Amygdala (tissue), 56 donors: ENCODE data around the gene ZNF26.
"Not testable (repeated sequence)": the region's sequence is repeated elsewhere in the genome, so short reads cannot be mapped to it uniquely, and the experiment has no call there.

Source experiments
- DNase-seq, 56 donors: peaks; one replicate each; lab custom pipeline; 2025; lab: John Stamatoyannopoulos, UW

The ZNF26 gene, protein sequence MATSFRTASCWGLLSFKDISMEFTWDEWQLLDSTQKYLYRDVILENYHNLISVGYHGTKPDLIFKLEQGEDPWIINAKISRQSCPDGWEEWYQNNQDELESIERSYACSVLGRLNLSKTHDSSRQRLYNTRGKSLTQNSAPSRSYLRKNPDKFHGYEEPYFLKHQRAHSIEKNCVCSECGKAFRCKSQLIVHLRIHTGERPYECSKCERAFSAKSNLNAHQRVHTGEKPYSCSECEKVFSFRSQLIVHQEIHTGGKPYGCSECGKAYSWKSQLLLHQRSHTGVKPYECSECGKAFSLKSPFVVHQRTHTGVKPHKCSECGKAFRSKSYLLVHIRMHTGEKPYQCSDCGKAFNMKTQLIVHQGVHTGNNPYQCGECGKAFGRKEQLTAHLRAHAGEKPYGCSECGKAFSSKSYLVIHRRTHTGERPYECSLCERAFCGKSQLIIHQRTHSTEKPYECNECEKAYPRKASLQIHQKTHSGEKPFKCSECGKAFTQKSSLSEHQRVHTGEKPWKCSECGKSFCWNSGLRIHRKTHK

DNA sequence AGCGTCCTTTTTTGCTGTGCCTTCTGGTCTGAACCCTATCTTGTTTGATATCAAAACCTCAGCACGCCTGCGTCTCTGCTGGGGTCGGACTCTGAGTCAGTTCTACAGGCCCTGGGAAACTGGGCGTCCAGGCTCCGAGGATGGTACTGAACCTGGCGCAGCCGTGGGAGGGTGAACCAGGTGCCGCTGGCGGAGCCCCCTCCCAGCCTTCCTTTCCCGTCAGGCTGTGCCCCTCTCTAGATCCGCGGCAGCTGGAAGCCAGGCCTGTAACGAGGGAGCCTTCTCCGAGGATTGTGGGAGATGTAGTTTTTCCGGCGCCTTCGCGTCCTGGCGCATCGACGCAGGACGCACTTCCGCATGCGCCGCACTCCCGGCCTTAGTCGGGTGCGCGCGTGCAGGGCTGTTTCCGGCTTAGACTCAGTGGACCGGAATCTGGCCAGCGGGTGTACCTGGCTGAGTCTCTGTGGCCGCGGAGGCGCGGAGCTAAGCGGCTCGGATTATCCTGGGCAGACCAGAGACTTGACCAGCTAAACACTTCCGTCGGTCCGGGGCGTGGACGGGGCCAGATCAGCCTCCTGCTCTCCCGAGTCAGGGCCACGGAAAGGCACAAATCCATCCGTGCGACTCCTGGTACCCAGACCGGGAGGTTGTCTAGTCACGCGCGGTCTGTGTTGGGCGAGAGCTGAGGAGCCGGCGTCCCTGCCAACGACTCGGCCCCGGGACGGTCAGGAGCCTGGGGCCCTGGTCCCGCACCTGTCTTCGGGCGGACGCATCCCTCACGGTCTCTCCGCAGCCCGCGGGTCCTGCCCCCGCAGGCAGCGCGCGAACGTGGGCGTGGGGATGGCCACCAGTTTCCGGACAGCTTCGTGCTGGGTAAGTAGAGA, at the start of gene ZNF26:
Gene ZNF26, plus strand, starts transcription at position 367 of the 884 bp plus-strand sequence. Its CDS starts 474 bp downstream, at position 841.
- DNase-seq = peak; percentile 33 to 95 (median 86)

DNA sequence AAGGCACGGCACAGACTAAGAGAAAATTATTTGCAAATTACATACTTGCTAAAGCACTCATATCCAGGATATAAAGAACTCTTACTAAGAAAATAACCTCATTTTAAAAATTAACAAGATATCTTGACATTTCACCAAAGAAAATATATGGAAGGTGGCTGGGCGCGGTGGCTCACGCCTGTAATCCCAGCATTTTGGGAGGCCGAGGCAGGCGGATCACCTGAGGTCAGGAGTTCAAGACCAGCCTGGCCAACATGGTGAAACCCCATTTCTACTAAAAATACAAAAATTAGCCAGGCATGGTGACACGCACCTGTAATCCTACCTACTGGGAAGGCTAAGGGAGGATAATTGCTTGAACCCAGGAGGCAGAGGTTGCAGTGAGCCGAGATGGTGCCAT, 49.2 kb upstream of the ZNF26 start:
- not testable (repeated sequence) for DNase-seq

DNA sequence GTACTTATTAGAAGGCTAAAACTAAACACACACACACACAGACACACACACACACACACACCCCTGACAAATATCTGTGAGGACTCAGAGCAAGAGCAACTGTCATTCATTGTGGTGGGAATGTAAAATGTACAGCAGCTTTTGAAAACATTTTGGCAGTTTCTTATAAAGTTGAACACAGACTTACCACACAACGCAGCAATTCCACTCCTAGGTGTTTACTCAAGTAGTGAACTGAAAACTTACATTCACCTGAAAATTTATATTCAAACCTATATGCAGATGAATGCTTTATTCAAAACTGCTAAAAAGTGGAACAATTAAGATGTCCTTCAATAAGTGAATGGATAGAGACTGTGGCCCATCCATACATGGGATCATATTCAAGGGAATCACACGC, 48.7 kb upstream of the ZNF26 start:
- DNase-seq = no peak

DNA sequence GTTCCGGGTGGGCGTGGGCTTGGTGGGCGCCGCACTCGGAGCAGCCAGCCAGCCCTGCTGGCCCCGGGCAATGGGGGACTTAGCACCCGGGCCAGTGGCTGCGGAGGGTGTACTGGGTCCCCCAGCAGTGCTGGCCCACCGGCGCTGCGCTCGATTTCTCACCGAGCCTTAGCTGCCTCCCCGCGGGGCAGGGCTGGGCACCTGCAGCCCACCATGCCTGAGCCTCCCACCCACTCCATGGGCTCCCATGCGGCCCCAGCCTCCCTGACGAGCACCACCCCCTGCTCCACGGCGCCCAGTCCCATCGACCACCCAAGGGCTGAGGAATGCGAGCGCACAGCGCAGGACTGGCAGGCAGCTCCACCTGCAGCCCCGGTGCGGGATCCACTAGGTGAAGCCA, 47.4 kb upstream of the ZNF26 start:
- not testable (repeated sequence) for DNase-seq

DNA sequence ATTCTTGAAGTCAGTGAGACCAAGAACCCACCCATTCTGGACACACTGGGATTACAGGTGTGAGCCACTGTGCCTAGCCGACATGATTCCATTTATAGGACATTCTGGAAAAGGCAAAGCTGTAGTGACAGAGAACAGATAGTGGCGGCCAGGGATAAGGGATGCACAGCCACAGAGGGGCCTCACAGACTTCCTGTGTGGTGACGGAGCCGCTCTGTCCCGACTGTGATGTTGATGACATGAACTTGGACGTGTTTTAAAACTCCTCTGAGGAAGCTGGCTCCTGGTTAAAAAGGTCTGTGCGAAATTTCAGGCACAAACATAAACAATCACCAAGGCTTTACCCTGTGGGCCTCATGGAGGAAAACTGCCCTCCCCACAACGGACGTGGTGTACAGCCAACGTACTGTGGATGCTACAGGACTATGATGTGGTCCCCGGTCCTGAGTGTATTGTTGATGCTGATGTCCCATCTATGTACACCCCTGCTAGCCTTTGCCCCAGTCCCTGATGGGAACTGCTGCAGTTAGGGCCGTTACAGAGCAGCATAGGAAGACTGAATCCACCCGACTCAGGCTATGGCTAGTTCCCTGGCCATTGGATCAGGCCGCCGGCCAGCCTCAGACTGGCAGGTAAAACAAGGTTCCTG, 46.0 kb upstream of the ZNF26 start:
- no peak for DNase-seq

DNA sequence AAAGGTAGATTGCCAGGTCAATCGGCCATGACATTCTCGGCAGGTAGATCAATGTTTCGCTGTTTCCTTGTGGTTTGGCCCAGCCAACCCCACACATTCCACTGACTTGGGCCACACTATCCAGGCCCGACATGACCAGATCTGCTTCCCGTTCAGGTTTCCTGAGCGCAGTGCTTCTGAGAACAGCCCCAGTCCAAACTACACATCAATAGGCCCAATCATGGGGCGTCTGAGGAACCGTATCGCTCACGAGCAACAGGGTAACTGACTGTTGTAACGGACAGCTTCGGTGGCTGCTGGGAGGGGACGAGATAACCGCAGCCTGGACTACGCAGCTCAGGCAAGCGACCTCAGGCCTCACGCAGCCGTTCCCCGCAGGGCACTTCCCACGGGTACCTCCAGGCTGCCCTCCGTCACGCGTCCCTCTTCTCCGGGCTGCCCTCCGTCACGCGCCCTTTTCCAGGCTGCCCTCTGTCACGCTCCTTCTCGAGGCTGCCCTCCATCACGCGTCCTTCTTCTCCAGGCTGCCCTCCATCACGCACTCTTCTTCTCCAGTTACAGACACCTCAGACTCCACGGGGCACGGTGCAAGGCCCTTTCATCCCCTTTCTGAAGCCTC, 44.7 kb upstream of the ZNF26 start:
- DNase-seq = no peak

DNA sequence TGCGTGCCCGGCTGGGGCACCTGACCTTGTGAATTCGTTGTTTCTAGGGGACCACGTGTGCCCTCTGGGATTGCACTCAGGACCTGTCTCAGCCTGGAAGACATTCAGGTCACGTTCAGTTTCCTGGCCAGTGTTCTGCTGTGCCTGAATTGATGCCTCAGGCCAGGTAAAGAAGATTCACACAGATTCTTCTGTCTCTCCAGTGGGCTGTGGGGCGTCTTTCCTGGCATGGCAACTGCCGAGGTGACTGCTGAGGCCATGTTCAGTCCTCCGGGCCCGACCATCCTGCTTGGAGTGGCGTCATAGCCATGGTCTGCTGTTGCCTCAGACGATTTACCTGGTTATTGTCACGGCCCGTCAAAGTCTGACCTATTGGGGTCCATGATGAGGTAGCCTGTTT, 43.6 kb upstream of the ZNF26 start:
- no peak for DNase-seq

DNA sequence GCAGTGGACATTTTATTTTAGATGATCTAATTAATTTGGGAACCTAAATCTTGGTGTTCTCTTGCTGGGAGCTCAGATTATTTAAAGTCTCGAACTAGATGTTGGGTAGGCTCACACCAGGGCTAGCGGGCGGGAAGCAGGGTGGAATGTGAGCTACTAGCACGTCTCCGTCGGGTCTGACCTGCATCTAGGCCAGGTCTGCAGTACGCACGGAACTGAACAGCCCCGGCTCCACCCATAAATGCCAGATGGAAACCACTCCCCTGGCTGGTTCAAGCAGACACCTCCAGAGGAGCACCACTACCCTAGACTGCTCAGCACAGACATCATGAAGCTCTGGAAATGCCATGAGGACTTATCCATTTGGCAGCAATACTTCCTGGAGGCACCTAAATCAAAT, 40.4 kb upstream of the ZNF26 start:
- no peak for DNase-seq

DNA sequence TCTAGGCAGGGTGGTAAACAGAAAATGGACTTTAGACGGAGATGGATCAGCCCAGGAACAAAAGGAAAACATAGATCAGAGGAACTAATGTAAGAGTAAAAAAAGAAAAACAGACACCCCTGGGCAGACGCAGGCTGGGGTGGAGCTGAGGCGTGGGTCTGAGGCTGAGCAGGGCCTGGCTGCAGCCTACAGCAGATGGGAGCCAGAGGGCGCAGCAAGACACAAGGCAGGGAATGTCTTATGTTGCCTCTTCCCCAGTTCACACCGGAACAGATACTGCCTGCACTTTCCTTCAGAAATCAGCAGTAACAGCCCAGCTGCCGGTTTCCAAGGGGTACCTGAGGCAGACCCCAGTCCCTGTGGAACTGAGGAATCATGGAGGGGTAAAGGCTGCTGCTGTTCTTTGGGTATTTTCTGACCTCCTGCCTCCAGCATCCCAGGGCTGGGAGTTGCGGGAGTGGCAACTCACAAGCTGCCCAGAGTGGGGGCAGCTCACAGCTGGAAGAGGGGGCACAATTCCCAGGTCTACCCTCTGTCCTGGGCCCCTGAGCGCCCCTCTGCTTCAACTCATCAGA, 39.8 kb upstream of the ZNF26 start:
- DNase-seq = no peak

DNA sequence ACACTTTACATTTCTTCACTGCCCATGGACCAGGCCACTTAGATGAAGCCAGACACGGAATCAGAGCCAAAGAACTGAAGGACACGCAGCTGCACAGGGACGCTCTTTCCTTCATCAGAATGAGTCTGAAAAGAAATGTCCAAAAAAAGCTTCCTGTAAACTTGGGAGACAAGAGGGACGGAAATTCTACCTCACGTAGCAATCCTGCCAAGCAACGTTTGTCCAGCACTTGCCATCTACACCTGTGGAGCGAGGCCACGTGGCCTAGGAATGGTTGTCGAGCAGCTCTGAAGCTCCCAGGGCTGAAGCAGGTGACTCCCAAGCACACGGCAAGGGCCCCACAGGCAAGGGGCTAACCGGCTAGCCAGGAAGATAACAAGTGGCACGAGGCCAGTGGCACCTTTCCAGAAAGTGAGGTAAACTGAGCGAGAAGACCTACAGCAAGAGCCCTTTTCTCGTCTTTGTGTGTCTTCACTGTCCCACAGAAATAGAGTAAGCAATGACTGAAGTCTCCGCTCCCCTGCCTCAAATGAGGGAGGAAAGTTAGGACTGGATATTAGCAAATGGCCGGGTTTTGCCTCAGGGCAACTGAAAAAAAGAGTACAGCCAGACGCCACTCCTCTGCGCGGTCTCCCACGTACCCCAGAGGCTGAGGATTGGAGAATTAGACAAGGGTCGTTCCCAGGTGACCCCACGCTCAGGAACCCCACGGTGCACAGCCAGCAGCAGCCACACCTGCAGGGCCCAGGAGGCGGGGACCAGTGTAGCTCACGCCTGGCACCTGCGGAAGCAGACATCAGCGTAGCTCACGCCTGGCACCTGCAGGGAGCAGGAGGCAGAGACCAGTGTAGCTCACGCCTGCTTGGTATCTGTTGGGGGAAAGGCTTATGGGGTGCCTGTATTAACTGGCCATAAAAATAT, 37.8 kb upstream of the ZNF26 start:
- no peak for DNase-seq

DNA sequence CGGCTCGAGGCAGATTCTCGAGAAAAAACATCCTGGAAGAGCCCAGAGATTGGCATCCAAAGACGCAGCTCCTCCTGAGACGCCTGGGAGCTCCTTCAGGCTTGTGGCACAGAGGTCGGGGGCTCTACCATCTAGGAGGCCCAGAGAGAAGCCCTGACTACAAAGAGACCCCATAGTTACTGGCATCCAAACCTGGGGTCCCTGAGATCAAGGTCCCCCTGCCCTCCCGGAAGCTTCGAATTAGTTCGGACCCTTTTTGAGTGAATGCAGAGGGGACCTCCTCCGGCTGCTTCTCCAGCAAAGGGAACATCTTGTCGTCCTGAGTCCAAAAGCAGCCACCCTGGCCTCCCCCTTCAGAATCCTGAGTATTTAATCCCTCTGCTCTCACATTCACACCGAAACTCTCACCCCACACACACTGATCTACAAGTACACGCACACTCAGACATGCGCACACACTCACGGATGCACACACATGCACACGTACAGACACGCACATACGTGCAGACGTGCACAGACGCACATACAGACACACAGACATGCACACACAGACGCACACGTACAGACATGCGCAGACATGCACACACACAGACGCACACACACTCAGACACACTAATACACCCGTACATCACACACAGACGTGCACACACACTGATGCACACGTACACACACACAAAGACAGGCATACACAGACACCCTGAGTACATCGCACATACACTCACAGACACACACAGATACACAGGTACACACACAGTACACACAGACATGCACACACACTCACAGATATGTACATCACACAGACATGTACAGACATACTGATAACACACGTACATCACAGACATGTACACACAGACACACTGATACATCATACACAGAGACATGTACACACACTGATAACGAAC, 36.0 kb upstream of the ZNF26 start:
- DNase-seq = no peak

DNA sequence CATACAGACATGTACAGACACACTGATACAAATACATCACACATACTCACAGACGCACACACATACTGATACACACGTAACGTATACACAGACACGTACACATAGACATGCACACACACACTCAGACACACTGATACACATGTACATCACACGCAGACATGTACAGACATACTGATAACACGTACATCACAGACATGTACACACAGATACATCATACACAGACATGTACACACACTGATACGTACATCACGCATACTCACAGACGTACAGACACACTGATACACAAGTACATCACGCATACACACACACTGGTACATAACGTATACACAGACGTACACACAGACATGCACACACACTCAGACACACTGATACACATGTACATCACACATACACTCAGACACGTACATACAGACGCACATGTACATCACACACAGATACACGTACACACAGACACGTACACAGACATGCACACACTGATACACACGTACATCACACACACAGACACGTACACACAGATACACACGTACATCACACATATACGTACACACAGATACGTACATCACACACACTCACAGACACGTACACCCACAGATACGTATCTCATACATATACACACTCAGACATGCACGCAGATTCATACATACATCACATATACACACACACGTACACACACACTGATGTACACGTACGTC, 35.2 kb upstream of the ZNF26 start:
- DNase-seq = no peak

DNA sequence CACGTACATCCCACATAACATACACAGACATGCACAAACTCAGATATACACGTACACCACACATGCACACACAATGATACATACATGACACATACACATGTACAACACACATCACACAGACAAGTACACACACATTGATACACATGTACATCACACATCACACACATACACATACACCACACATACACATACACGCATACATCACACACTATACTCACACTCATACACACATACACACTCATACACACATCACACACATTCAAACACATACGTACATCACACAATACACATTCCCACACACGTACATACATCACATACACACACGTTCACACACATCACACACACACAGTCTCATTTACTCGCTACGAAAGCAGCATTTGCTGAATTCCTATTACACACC, 34.5 kb upstream of the ZNF26 start:
- DNase-seq = no peak

DNA sequence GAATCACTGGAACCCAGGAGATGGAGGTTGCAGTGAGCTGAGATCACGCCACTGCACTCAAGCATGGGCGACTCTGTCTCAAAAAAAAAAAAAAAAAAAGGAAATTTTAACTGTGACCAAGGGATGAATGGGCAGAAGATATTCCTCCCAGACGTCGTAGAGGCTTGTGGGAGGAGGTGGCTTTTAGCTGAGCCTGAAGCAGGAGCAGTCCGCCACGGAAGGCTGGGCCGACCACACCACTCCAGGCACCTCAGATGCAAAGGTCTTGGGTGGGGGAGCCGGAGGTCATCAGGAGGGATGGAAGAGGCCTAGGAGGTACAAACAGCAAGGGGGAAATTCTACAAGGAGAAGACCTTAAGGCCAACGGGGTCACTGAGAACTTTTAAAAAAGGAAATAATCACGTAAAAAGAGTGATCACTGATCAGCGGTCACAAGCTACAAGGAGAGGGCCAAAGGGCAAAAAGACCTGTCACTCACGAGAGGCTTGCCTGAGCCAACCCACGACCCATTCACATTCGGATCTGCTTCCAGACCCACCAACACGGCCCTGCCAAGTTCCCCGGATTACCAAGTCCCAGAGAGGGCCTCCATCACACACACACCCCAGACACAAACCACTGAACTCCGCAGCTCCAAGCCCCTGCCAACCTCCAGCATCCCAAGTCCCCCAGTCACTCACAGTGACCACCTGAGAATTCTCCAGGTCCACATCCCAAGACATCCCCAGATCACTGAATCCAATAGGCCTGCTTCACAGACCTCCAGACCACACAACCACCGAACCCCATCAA, 33.6 kb upstream of the ZNF26 start:
- no peak for DNase-seq

DNA sequence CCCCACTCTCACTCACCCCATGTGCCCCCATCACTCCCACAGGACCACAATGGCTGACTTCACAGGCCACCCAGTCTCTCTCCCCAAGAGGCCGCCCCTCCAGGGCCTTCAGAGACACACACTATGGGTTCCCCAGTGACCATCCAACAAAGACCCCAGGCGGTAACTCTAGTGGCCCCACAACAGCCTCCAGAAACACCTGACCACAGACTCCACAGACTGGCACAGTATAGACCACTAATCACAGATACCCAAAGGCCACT, 33.1 kb upstream of the ZNF26 start:
- DNase-seq = no peak

DNA sequence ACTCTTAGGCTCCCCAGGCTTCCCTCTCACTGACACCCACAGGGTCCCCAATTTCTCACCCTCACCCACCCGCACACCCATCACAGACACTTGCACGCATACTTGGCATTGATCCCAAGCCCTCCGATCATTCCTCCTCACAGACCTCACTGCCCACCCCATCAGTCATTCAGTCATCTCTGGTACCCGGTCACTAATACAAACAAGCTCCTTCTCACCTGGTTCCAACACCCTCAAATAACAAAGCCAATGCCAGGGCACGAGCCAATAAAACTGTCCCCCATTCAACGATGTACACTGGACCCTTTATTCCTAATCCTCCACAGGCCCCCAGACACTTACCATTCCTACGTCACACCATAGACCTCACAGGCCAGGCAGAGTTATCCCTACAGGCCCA, 32.4 kb upstream of the ZNF26 start:
- DNase-seq = no peak
